ENCODE results near the gene GPALPP1.

GRCh38 chr13:44989941-44990340 lies 603 bp downstream of the GPALPP1 start:
- TF ChIP-seq, protein P1, sequence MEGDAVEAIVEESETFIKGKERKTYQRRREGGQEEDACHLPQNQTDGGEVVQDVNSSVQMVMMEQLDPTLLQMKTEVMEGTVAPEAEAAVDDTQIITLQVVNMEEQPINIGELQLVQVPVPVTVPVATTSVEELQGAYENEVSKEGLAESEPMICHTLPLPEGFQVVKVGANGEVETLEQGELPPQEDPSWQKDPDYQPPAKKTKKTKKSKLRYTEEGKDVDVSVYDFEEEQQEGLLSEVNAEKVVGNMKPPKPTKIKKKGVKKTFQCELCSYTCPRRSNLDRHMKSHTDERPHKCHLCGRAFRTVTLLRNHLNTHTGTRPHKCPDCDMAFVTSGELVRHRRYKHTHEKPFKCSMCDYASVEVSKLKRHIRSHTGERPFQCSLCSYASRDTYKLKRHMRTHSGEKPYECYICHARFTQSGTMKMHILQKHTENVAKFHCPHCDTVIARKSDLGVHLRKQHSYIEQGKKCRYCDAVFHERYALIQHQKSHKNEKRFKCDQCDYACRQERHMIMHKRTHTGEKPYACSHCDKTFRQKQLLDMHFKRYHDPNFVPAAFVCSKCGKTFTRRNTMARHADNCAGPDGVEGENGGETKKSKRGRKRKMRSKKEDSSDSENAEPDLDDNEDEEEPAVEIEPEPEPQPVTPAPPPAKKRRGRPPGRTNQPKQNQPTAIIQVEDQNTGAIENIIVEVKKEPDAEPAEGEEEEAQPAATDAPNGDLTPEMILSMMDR (IDR thresholded peaks at IDR 0.05) = no peak
- TF ChIP-seq POLR2AphosphoS5 (IDR thresholded peaks at IDR 0.05) = no peak
- TF ChIP-seq POLR2A (IDR thresholded peaks at IDR 0.05) = no peak

All from prostate gland (tissue), 2 donors.